Neuronal stem cell (in vitro differentiated cells): Measurements from ENCODE around the gene MYO1B.

Experiments
- DNase-seq: peaks from one replicate; pipeline ENCODE4 v3.0.0-alpha.2; 2013; ENCODE audit warnings: low spot score
- H2AFZ ChIP-seq: one replicate; pipeline ENCODE4 v1.6.1; 2013; ENCODE audit warnings: mild to moderate bottlenecking, low read length, inconsistent platforms
- H2AK5ac ChIP-seq: 2 replicates; pipeline ENCODE4 v1.6.1; 2013; ENCODE audit warnings: low read depth, mild to moderate bottlenecking, inconsistent platforms, low read length, moderate library complexity, mixed read lengths
- H2BK120ac ChIP-seq: 2 replicates; pipeline ENCODE4 v1.6.1; 2013; ENCODE audit warnings: low read depth, mild to moderate bottlenecking, inconsistent platforms, low read length, moderate library complexity, mixed read lengths
- H2BK12ac ChIP-seq: one replicate; pipeline ENCODE4 v1.6.1; 2013; ENCODE audit warnings: low read length, inconsistent platforms
- H2BK15ac ChIP-seq: 2 replicates; pipeline ENCODE4 v1.6.1; 2013; ENCODE audit warnings: mild to moderate bottlenecking, low read length, inconsistent platforms, mixed read lengths
- H2BK5ac ChIP-seq: one replicate; pipeline ENCODE4 v1.6.1; 2013; ENCODE audit warnings: inconsistent platforms, mild to moderate bottlenecking, low read length, moderate library complexity
- H3K14ac ChIP-seq: one replicate; pipeline ENCODE4 v1.6.1; 2013; ENCODE audit warnings: low read length, inconsistent platforms
- H3K18ac ChIP-seq: 2 replicates; pipeline ENCODE4 v1.6.1; 2013; ENCODE audit warnings: low read length, inconsistent platforms
- H3K23ac ChIP-seq: 2 replicates; pipeline ENCODE4 v1.6.1; 2013; ENCODE audit warnings: low read depth, mild to moderate bottlenecking, mixed read lengths, low read length, inconsistent platforms; ENCODE audit not compliant: poor library complexity
- H3K27ac ChIP-seq: replicated peaks from 3 replicates; pipeline ENCODE4 v1.5.1; 2013; ENCODE audit warnings: low read length, inconsistent platforms
- H3K27me3 ChIP-seq, 3 experiments: 2 replicates each; pipeline ENCODE4 v1.6.1; 2013; ENCODE audit warnings: low read length in 3 of 3, mild to moderate bottlenecking in 2 of 3, inconsistent platforms in 1 of 3, low read depth in 1 of 3, mixed read lengths in 1 of 3, moderate library complexity in 1 of 3; ENCODE audit not compliant: control insufficient read depth in 3 of 3, insufficient read depth in 3 of 3
- H3K36me3 ChIP-seq, 2 donors: replicated peaks in 1 of 2; 2 replicates each; pipeline ENCODE4 v1.6.1; 2013; ENCODE audit warnings: low read length in 2 of 2; ENCODE audit not compliant: control insufficient read depth in 2 of 2, insufficient read depth in 2 of 2
- H3K4ac ChIP-seq: 2 replicates; pipeline ENCODE4 v1.6.1; 2013; ENCODE audit warnings: inconsistent platforms, mild to moderate bottlenecking, low read length, moderate library complexity
- H3K4me1 ChIP-seq, 2 donors: 1 replicate in 1 of 2; 2 replicates in 1 of 2; pipeline ENCODE4 v1.6.1; 2013; ENCODE audit warnings: low read length in 2 of 2, low read depth in 1 of 2; ENCODE audit not compliant: control insufficient read depth in 2 of 2, insufficient read depth in 1 of 2
- H3K4me2 ChIP-seq: one replicate; pipeline ENCODE4 v1.6.1; 2013; ENCODE audit warnings: mild to moderate bottlenecking, low read length, inconsistent platforms; ENCODE audit not compliant: insufficient read depth, poor library complexity, severe bottlenecking
- H3K4me3 ChIP-seq, 2 donors: 2 replicates each; pipeline ENCODE4 v1.5.1; 2013; ENCODE audit warnings: low read length in 2 of 2, mild to moderate bottlenecking in 2 of 2, inconsistent platforms in 1 of 2, moderate library complexity in 1 of 2
- H3K79me1 ChIP-seq: one replicate; pipeline ENCODE4 v1.6.1; 2013; ENCODE audit warnings: low read depth, mild to moderate bottlenecking, inconsistent platforms, low read length, moderate library complexity
- H3K9ac ChIP-seq: one replicate; pipeline ENCODE4 v1.6.1; 2013; ENCODE audit warnings: mild to moderate bottlenecking, low read depth, low read length, inconsistent platforms; ENCODE audit not compliant: poor library complexity
- H3K9me3 ChIP-seq, 2 donors: replicated peaks in 1 of 2; 2 replicates each; pipeline versions ENCODE3 to v1.6.1; 2013; ENCODE audit warnings: low read length in 2 of 2, mild to moderate bottlenecking in 2 of 2, inconsistent platforms in 1 of 2, low read depth in 1 of 2, mixed read lengths in 1 of 2, moderate library complexity in 1 of 2; ENCODE audit not compliant: control insufficient read depth in 2 of 2, insufficient read depth in 1 of 2
- H4K8ac ChIP-seq: one replicate; pipeline ENCODE4 v1.6.1; 2013; ENCODE audit warnings: low read depth, mild to moderate bottlenecking, inconsistent platforms, low read length, moderate library complexity
- H4K91ac ChIP-seq: one replicate; pipeline ENCODE4 v1.6.1; 2013; ENCODE audit warnings: low read length, low read depth, mild to moderate bottlenecking, inconsistent platforms; ENCODE audit not compliant: poor library complexity
- WGBS, 2 donors: extraction: QIAGEN DNeasy Blood & Tissue Kit; methylation state at CpG; one replicate each; pipeline ENCODE4 v1.1.7; 2013; ENCODE audit warnings: missing lambda C conversion rate in 2 of 2, mixed read lengths in 1 of 2; ENCODE audit not compliant: insufficient read length in 2 of 2, insufficient replicate concordance in 1 of 2; ENCODE audit errors: extremely low coverage in 2 of 2; 5-methylcytosine and 5-hydroxymethylcytosine counted together

MYO1B gene

GRCh38 chr2:191291471-191291870, 46.3 kb downstream of the MYO1B start:
- H3K4me2 ChIP-seq: no peak overlapping the region
- no peak overlapping the region for H4K8ac ChIP-seq
- no peak overlapping the region for H2AK5ac ChIP-seq
- no peaks in the 10 kb centered on the region for H3K79me1 ChIP-seq
- H3K4me1 ChIP-seq: peaks cover 5 to 6% of the 10 kb centered on the region in 2 donors
- no peak overlapping the region for H3K9ac ChIP-seq
- no peak overlapping the region for H2BK12ac ChIP-seq
- no peak overlapping the region for H4K91ac ChIP-seq
- no peak overlapping the region for H3K18ac ChIP-seq
- H2AFZ ChIP-seq: no peak overlapping the region
- H3K27ac ChIP-seq: no peak overlapping the region
- no peak overlapping the region for H3K4me3 ChIP-seq
- no peak overlapping the region for H2BK120ac ChIP-seq
- H3K4ac ChIP-seq: no peak overlapping the region
- no peaks in the 10 kb centered on the region for H3K27me3 ChIP-seq
- no CpG with 5 or more reads among the region's 2 CpGs for WGBS, 2 donors
- H3K9me3 ChIP-seq: no peaks in the 10 kb centered on the region
- H3K14ac ChIP-seq: no peak overlapping the region
- H2BK15ac ChIP-seq: no peak overlapping the region
- no peak for DNase-seq
- H3K23ac ChIP-seq: no peak overlapping the region
- H2BK5ac ChIP-seq: no peak overlapping the region
- peaks cover 2 to 4% of the 10 kb centered on the region in 2 donors for H3K36me3 ChIP-seq

GRCh38 chr2:191292869-191293268, 47.7 kb downstream of the MYO1B start:
- no peak overlapping the region for H3K18ac ChIP-seq
- peaks cover 1 to 4% of the 10 kb centered on the region in 2 donors for H3K4me1 ChIP-seq

GRCh38 chr2:191295088-191295487, 49.9 kb downstream of the MYO1B start:
- no peak overlapping the region for H3K18ac ChIP-seq
- H3K4me2 ChIP-seq: no peak overlapping the region
- no peaks in the 10 kb centered on the region for H3K4me1 ChIP-seq
- H4K91ac ChIP-seq: no peak overlapping the region
- H2BK120ac ChIP-seq: no peak overlapping the region
- H3K14ac ChIP-seq: no peak overlapping the region
- no peak overlapping the region for H3K9ac ChIP-seq
- no peak overlapping the region for H2AFZ ChIP-seq
- H3K27me3 ChIP-seq: no peaks in the 10 kb centered on the region
- H2BK15ac ChIP-seq: no peak overlapping the region
- no peak for DNase-seq
- no peak overlapping the region for H2AK5ac ChIP-seq
- H3K4me3 ChIP-seq: no peak overlapping the region
- H3K4ac ChIP-seq: no peak overlapping the region
- no peaks in the 10 kb centered on the region for H3K79me1 ChIP-seq
- no peak overlapping the region for H2BK12ac ChIP-seq
- no CpG with 5 or more reads among the region's 3 CpGs for WGBS, 2 donors
- peaks cover 6 to 27% of the 10 kb centered on the region in 2 donors for H3K36me3 ChIP-seq
- no peak overlapping the region for H4K8ac ChIP-seq
- H2BK5ac ChIP-seq: no peak overlapping the region
- no peak overlapping the region for H3K23ac ChIP-seq
- no peak overlapping the region for H3K27ac ChIP-seq
- no peaks in the 10 kb centered on the region for H3K9me3 ChIP-seq

More at GRCh38 chr2:191292869-191293268, 47.7 kb downstream of the MYO1B start:
- H2BK15ac ChIP-seq: no peak overlapping the region
- no peak overlapping the region for H2BK5ac ChIP-seq
- H2BK120ac ChIP-seq: no peak overlapping the region
- H3K27me3 ChIP-seq: no peaks in the 10 kb centered on the region
- H2AK5ac ChIP-seq: no peak overlapping the region
- H2AFZ ChIP-seq: no peak overlapping the region
- no peak overlapping the region for H3K4ac ChIP-seq
- DNase-seq: no peak
- H3K23ac ChIP-seq: no peak overlapping the region
- no peak overlapping the region for H3K9ac ChIP-seq
- no peaks in the 10 kb centered on the region for H3K9me3 ChIP-seq
- H3K4me2 ChIP-seq: no peak overlapping the region
- H4K91ac ChIP-seq: no peak overlapping the region
- H3K14ac ChIP-seq: no peak overlapping the region
- H4K8ac ChIP-seq: no peak overlapping the region
- H3K36me3 ChIP-seq: peaks cover 6 to 14% of the 10 kb centered on the region in 2 donors
- no peaks in the 10 kb centered on the region for H3K79me1 ChIP-seq
- H3K4me3 ChIP-seq: no peak overlapping the region
- H3K27ac ChIP-seq: no peak overlapping the region
- no peak overlapping the region for H2BK12ac ChIP-seq

- Histone ChIP-seq H3K4me3 (no peak overlapping the region), H3K4ac (no peak overlapping the region), H4K8ac (no peak overlapping the region), H3K14ac (no peak overlapping the region), H3K18ac (no peak overlapping the region), H3K23ac (no peak overlapping the region), H2BK15ac (no peak overlapping the region), H3K9ac (no peak overlapping the region), H3K27ac (no peak overlapping the region), H4K91ac (no peak overlapping the region), H2BK120ac (no peak overlapping the region), H3K4me2 (no peak overlapping the region), H3K9me3 (no peaks in the 10 kb centered on the region), H2BK5ac (no peak overlapping the region), H2AFZ (no peak overlapping the region), H3K27me3 (no peaks in the 10 kb centered on the region), H2BK12ac (no peak overlapping the region), H3K79me1 (no peaks in the 10 kb centered on the region), H2AK5ac (no peak overlapping the region), H3K36me3 (peaks cover 7 to 33% of the 10 kb centered on the region in 2 donors), H3K4me1 (no peaks in the 10 kb centered on the region)
- no peak for DNase-seq
- no CpG with 5 or more reads among the region's 8 CpGs for WGBS, 2 donors
Measured at GRCh38 chr2:191296083-191297006, 51.1 kb downstream of the MYO1B start.
